ENCODE results near the gene ARHGAP22. TPM values are rescaled to one million over a fixed set of nuclear protein-coding genes. Genes with fewer than 3 reads are reported as not detected.

Gene ARHGAP22
- total RNA-seq, 4 donors from 2014 or later, result 0.59 to 2.1 (median 1.2) TPM

GRCh38 chr10:48501787-48502771 lies 102.8 kb downstream of the ARHGAP22 start:
- Histone ChIP-seq H3K4me1 (peaks cover 0 to 7% (median 5%) of the 10 kb centered on the region in 3 donors), H3K9me3 (no peaks in the 10 kb centered on the region), H3K36me3 (no peaks in the 10 kb centered on the region), H3K4me3 (no peak overlapping the region), H3K27ac (no peak overlapping the region), H3K27me3 (no peaks in the 10 kb centered on the region)
- TF ChIP-seq POLR2A (IDR thresholded peaks at IDR 0.05) (no peak), CTCF (IDR thresholded peaks at IDR 0.05) (no peak)
- intact Hi-C loops (cut with DNase I), result no loop called here
- DNase-seq, result no peak
- 69 to 76% methylated on average over 6 of the region's 6 CpGs for WGBS, 2 donors

GRCh38 chr10:48501226-48501625 lies 103.6 kb downstream of the ARHGAP22 start:
- TF ChIP-seq CTCF (IDR thresholded peaks at IDR 0.05), result no peak
- TF ChIP-seq POLR2A (IDR thresholded peaks at IDR 0.05), result no peak
- H3K27me3 ChIP-seq, result no peaks in the 10 kb centered on the region
- no peak for DNase-seq
- no peak overlapping the region for H3K4me3 ChIP-seq
- H3K27ac ChIP-seq, result no peak overlapping the region
- WGBS, 2 donors, result 43 to 75% methylated on average over 2 of the region's 2 CpGs
- peaks cover 0 to 15% (median 11%) of the 10 kb centered on the region in 3 donors for H3K4me1 ChIP-seq
- H3K9me3 ChIP-seq, result no peaks in the 10 kb centered on the region
- H3K36me3 ChIP-seq, result no peaks in the 10 kb centered on the region
- intact Hi-C loops (cut with DNase I), result no loop called here

- intact Hi-C loops (cut with DNase I), result no loop called here
- Histone ChIP-seq H3K4me1 (peaks cover 0 to 17% (median 11%) of the 10 kb centered on the region in 3 donors), H3K4me3 (no peak overlapping the region), H3K9me3 (no peaks in the 10 kb centered on the region), H3K36me3 (no peaks in the 10 kb centered on the region), H3K27ac (no peak overlapping the region), H3K27me3 (no peaks in the 10 kb centered on the region)
- no peak for DNase-seq
- 62 to 83% methylated on average over 4 of the region's 4 CpGs for WGBS, 2 donors
- TF ChIP-seq POLR2A (IDR thresholded peaks at IDR 0.05), result no peak
- no peak for TF ChIP-seq CTCF (IDR thresholded peaks at IDR 0.05)
These were observed 104.1 kb downstream of the ARHGAP22 start for GRCh38 chr10:48500771-48501170.

- TF ChIP-seq CTCF (IDR thresholded peaks at IDR 0.05) (no peak), POLR2A (IDR thresholded peaks at IDR 0.05) (no peak)
- DNase-seq, result no peak
- WGBS, 2 donors, result 65 to 90% methylated on average over 4 to 7 of the region's 11 CpGs
These were observed 105.8 kb downstream of the ARHGAP22 start for GRCh38 chr10:48498940-48499510.

More at GRCh38 chr10:48498940-48499510, 105.8 kb downstream of the ARHGAP22 start:
- intact Hi-C loops (cut with DNase I), result no loop called here
- Histone ChIP-seq H3K4me1 (peaks cover 0 to 17% (median 11%) of the 10 kb centered on the region in 3 donors), H3K9me3 (no peaks in the 10 kb centered on the region), H3K4me3 (no peak overlapping the region), H3K27me3 (peaks cover 0 to 7% (median 0%) of the 10 kb centered on the region in 4 donors), H3K27ac (no peak overlapping the region), H3K36me3 (no peaks in the 10 kb centered on the region)
